Measurements from ENCODE around the gene RELCH. TPM values are rescaled to one million over a fixed set of nuclear protein-coding genes. Genes with fewer than 3 reads are reported as not detected.
A peak's percentile ranks its signal among the peaks of the same experiment; 100 is the strongest.

RELCH gene
- total and polyA plus RNA-seq, 8 donors: 23.8 to 40.7 (median 34.1) TPM

GRCh38 chr18:62338446-62339105, 151.5 kb downstream of the RELCH start:
- TF ChIP-seq, protein P1, sequence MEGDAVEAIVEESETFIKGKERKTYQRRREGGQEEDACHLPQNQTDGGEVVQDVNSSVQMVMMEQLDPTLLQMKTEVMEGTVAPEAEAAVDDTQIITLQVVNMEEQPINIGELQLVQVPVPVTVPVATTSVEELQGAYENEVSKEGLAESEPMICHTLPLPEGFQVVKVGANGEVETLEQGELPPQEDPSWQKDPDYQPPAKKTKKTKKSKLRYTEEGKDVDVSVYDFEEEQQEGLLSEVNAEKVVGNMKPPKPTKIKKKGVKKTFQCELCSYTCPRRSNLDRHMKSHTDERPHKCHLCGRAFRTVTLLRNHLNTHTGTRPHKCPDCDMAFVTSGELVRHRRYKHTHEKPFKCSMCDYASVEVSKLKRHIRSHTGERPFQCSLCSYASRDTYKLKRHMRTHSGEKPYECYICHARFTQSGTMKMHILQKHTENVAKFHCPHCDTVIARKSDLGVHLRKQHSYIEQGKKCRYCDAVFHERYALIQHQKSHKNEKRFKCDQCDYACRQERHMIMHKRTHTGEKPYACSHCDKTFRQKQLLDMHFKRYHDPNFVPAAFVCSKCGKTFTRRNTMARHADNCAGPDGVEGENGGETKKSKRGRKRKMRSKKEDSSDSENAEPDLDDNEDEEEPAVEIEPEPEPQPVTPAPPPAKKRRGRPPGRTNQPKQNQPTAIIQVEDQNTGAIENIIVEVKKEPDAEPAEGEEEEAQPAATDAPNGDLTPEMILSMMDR (IDR thresholded peaks at IDR 0.05): no peak
- ATAC-seq (no peak), DNase-seq (no peak)
- no peaks in the 10 kb centered on the region for H3K36me3 ChIP-seq
- H3K4me1 ChIP-seq: no peaks in the 10 kb centered on the region
- intact Hi-C loops (cut with DNase I): no loop called here
- peaks cover 0 to 18% of the 10 kb centered on the region in 2 donors for H3K27me3 ChIP-seq
- H3K27ac ChIP-seq: no peak overlapping the region
- H3K4me3 ChIP-seq: no peak overlapping the region
- H3K9me3 ChIP-seq: no peaks in the 10 kb centered on the region

GRCh38 chr18:62339106-62339988, 152.3 kb downstream of the RELCH start:
- no peak overlapping the region for H3K4me3 ChIP-seq
- H3K4me1 ChIP-seq: no peaks in the 10 kb centered on the region
- TF ChIP-seq, protein P1 (IDR thresholded peaks at IDR 0.05): no peak
- DNase-seq (no peak), ATAC-seq (peak; percentile 79)
- intact Hi-C loops (cut with DNase I): no loop called here
- H3K9me3 ChIP-seq: no peaks in the 10 kb centered on the region
- H3K36me3 ChIP-seq: no peaks in the 10 kb centered on the region
- peaks cover 0 to 18% of the 10 kb centered on the region in 2 donors for H3K27me3 ChIP-seq
- no peak overlapping the region for H3K27ac ChIP-seq

DNA sequence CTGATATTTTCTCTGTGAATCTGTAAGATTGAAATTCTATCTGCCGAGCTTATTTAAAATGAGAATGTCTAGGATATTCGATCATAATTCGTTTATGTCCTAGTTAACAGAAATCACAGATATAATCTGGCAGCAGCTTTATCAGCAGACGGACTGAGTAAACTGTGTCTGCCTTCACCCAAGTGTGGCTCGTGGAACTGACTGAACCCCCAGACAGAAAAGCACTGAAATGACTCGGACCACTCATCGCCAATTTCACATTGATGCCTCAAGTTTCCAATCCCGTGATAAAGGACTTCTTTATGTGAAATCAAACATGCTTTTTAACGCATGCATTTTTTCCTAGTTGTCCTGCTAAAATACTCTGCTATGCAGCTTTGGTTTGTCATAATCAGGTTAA, 153.9 kb downstream of the RELCH start:
- TF ChIP-seq, protein P1 (IDR thresholded peaks at IDR 0.05): no peak
- Histone ChIP-seq H3K27ac (no peak overlapping the region), H3K36me3 (no peaks in the 10 kb centered on the region), H3K4me1 (no peaks in the 10 kb centered on the region), H3K4me3 (no peak overlapping the region), H3K9me3 (no peaks in the 10 kb centered on the region), H3K27me3 (peaks cover 0 to 18% of the 10 kb centered on the region in 2 donors)
- no peak for ATAC-seq
- DNase-seq: no peak
- intact Hi-C loops (cut with DNase I): no loop called here

GRCh38 chr18:62341473-62341872, 154.4 kb downstream of the RELCH start:
- Histone ChIP-seq H3K9me3 (no peaks in the 10 kb centered on the region), H3K36me3 (no peaks in the 10 kb centered on the region), H3K27me3 (peaks cover 0 to 18% of the 10 kb centered on the region in 2 donors), H3K27ac (no peak overlapping the region), H3K4me3 (no peak overlapping the region), H3K4me1 (no peaks in the 10 kb centered on the region)
- TF ChIP-seq, protein P1 (IDR thresholded peaks at IDR 0.05): no peak
- intact Hi-C loops (cut with DNase I): no loop called here
- ATAC-seq (no peak), DNase-seq (no peak)

DNA sequence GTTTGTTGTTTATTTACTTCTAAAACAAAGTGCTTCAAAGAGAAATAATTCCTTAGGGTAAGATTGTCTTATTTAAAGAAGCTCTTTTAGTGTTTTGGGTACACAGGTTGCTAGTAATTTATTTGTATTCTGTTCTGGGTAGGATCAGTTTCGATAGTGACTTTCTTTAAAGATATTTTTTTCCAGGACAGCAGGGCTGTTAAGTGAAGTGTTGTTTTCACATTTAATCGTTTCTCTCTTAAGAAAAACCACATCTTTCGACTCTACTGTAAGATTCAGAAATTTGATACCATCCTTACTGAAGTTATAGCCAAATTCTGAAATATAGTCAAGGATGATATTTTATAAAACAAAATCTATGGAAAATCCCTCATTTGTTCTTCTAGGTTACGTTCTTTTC, 155.8 kb downstream of the RELCH start:
- ATAC-seq: no peak
- Histone ChIP-seq H3K27me3 (peaks cover 0 to 11% of the 10 kb centered on the region in 2 donors), H3K4me3 (no peak overlapping the region), H3K9me3 (no peaks in the 10 kb centered on the region), H3K27ac (no peak overlapping the region), H3K4me1 (no peaks in the 10 kb centered on the region), H3K36me3 (no peaks in the 10 kb centered on the region)
- no peak for DNase-seq
- TF ChIP-seq, protein P1 (IDR thresholded peaks at IDR 0.05): no peak
- intact Hi-C loops (cut with DNase I): no loop called here

Measured in left lung (tissue), 10 donors.